IMR-90 (cell line): ENCODE measurements around the gene UGGT2. TPM values are rescaled to one million over a fixed set of nuclear protein-coding genes. Genes with fewer than 3 reads are reported as not detected.

ENCODE experiments used
- ATAC-seq: fragments of 200-7000 bp; cut with Tn5 transposase; 2 replicates; pipeline ENCODE4 v1.9.1; 2020; ENCODE audit warnings: low read depth, mild to moderate bottlenecking, moderate library complexity
- BruUV-seq: library from RNA; stranded (reverse); fragments of 400-500 nt; replicated peaks from 2 replicates; lab custom pipeline; 2021; lab: Mats Ljungman, UMichigan
- CTCF ChIA-PET: fragments of 300-600 bp; formaldehyde crosslinking; extraction: SDS; loops from one replicate; lab custom pipeline; 2021; ENCODE audit warnings: antibody characterized with exemption; lab: Yijun Ruan, JAX
- POLR2A ChIA-PET: fragments of 300-600 bp; sonication (Branson Sonifier 250); formaldehyde crosslinking; loops from one replicate; lab custom pipeline; 2022; ENCODE audit warnings: antibody characterized with exemption; ENCODE audit not compliant: unreplicated experiment; lab: Charles Lee
- DNase-seq: peaks from one replicate; pipeline ENCODE4 v3.0.0; 2013
- H2AFZ ChIP-seq: replicated peaks from 2 replicates; pipeline ENCODE3; 2013; ENCODE audit warnings: low read length, mild to moderate bottlenecking; ENCODE audit not compliant: poor library complexity
- H2AK5ac ChIP-seq: 2 replicates; pipeline ENCODE4 v1.6.1; 2013; ENCODE audit warnings: low read depth, low read length, inconsistent platforms
- H2AK9ac ChIP-seq: replicated peaks from 2 replicates; pipeline ENCODE3; 2013; ENCODE audit warnings: mild to moderate bottlenecking, low read depth, low read length, moderate library complexity; ENCODE audit not compliant: poor library complexity
- H2BK120ac ChIP-seq: 2 replicates; pipeline ENCODE4 v1.6.1; 2013; ENCODE audit warnings: low read depth, low read length, inconsistent platforms
- H2BK15ac ChIP-seq: 3 replicates; pipeline ENCODE4 v1.6.1; 2013; ENCODE audit warnings: low read depth, low read length, inconsistent platforms
- H2BK20ac ChIP-seq: 2 replicates; pipeline ENCODE4 v1.6.1; 2013; ENCODE audit warnings: low read depth, mild to moderate bottlenecking, inconsistent platforms, low read length, moderate library complexity
- H2BK5ac ChIP-seq: 2 replicates; pipeline ENCODE4 v1.6.1; 2013; ENCODE audit warnings: mild to moderate bottlenecking, low read depth, low read length, inconsistent platforms; ENCODE audit not compliant: poor library complexity, severe bottlenecking
- H3K14ac ChIP-seq: replicated peaks from 2 replicates; pipeline ENCODE4 v1.6.1; 2013; ENCODE audit warnings: low read depth, low read length, inconsistent platforms
- H3K18ac ChIP-seq: 2 replicates; pipeline ENCODE4 v1.6.1; 2013; ENCODE audit warnings: low read depth, low read length, control low read depth
- H3K23ac ChIP-seq: 2 replicates; pipeline ENCODE4 v1.6.1; 2013; ENCODE audit warnings: low read depth, low read length, inconsistent platforms
- H3K27ac ChIP-seq: 2 replicates; pipeline ENCODE4 v1.5.1; 2013; ENCODE audit warnings: mild to moderate bottlenecking, control low read depth, low read length; ENCODE audit not compliant: insufficient read depth
- H3K27me3 ChIP-seq: 2 replicates; pipeline ENCODE4 v1.6.1; 2013; ENCODE audit warnings: low read length; ENCODE audit not compliant: control insufficient read depth, insufficient read depth
- H3K36me3 ChIP-seq: 2 replicates; pipeline ENCODE4 v1.6.1; 2013; ENCODE audit warnings: low read length, mixed read lengths; ENCODE audit not compliant: control insufficient read depth, insufficient read depth
- H3K4ac ChIP-seq: 2 replicates; pipeline ENCODE4 v1.6.1; 2013; ENCODE audit warnings: low read depth, low read length, inconsistent platforms
- H3K4me1 ChIP-seq: 2 replicates; pipeline ENCODE4 v1.6.1; 2013; ENCODE audit warnings: low read length, mixed read lengths; ENCODE audit not compliant: control insufficient read depth, insufficient read depth
- H3K4me2 ChIP-seq: 2 replicates; pipeline ENCODE4 v1.6.1; 2013; ENCODE audit warnings: low read depth, mild to moderate bottlenecking, control low read depth, low read length, moderate library complexity
- H3K4me3 ChIP-seq: 2 replicates; pipeline ENCODE4 v1.5.1; 2013; ENCODE audit warnings: low read depth, mild to moderate bottlenecking, control low read depth, low read length, moderate library complexity; ENCODE audit not compliant: insufficient read depth
- H3K56ac ChIP-seq: 2 replicates; pipeline ENCODE4 v1.6.1; 2013; ENCODE audit warnings: low read length, inconsistent platforms; ENCODE audit not compliant: insufficient read depth; ENCODE audit errors: extremely low read depth
- H3K79me1 ChIP-seq, 2 experiments: 2 replicates each; pipeline ENCODE4 v1.6.1; 2013; ENCODE audit warnings: low read length in 2 of 2, inconsistent platforms in 1 of 2, low read depth in 1 of 2
- H3K9ac ChIP-seq: 2 replicates; pipeline ENCODE4 v1.6.1; 2013; ENCODE audit warnings: low read depth, low read length, control low read depth
- H3K9me1 ChIP-seq: 2 replicates; pipeline ENCODE4 v1.6.1; 2013; ENCODE audit warnings: low read length, inconsistent platforms; ENCODE audit not compliant: insufficient read depth
- H3K9me3 ChIP-seq: 2 replicates; pipeline ENCODE4 v1.6.1; 2013; ENCODE audit warnings: low read length; ENCODE audit not compliant: control insufficient read depth, insufficient read depth
- H4K20me1 ChIP-seq: 2 replicates; pipeline ENCODE4 v1.6.1; 2013; ENCODE audit warnings: low read length, inconsistent platforms; ENCODE audit not compliant: insufficient read depth
- H4K5ac ChIP-seq: 2 replicates; pipeline ENCODE4 v1.6.1; 2013; ENCODE audit warnings: mild to moderate bottlenecking, low read depth, low read length, control low read depth
- H4K8ac ChIP-seq, 2 experiments: 2 replicates each; pipeline ENCODE4 v1.6.1; 2013; ENCODE audit warnings: low read depth in 2 of 2, low read length in 2 of 2, control low read depth in 1 of 2, inconsistent platforms in 1 of 2
- H4K91ac ChIP-seq: 2 replicates; pipeline ENCODE4 v1.6.1; 2013; ENCODE audit warnings: low read depth, low read length, inconsistent platforms; ENCODE audit not compliant: insufficient read depth
- BHLHE40 ChIP-seq: fragments of 150-350 bp; IDR thresholded peaks from 2 replicates; pipeline ENCODE4 v1.6.1; 2016; ENCODE audit warnings: mild to moderate bottlenecking, low read depth, low read length
- CHD1 ChIP-seq: IDR thresholded peaks from 2 replicates; pipeline ENCODE4 v1.6.1; 2012; ENCODE audit warnings: low read depth, low read length, improper control_type of control experiment
- CTCF ChIP-seq: conservative IDR thresholded peaks from 2 replicates; pipeline ENCODE4 v1.5.1; 2012; ENCODE audit warnings: mild to moderate bottlenecking, low read depth, low read length, improper control_type of control experiment
- ELK1 ChIP-seq: fragments of 150-350 bp; IDR thresholded peaks from 2 replicates; pipeline ENCODE4 v1.6.1; 2016; ENCODE audit warnings: low read depth, mild to moderate bottlenecking, low read length, moderate library complexity, borderline replicate concordance
- FOS ChIP-seq: fragments of 150-350 bp; IDR thresholded peaks from 2 replicates; pipeline ENCODE4 v1.6.1; 2016; ENCODE audit warnings: low read depth, low read length
- MAFK ChIP-seq: IDR thresholded peaks from 2 replicates; pipeline ENCODE4 v1.6.1; 2012; ENCODE audit warnings: low read depth, low read length, improper control_type of control experiment
- MAZ ChIP-seq: IDR thresholded peaks from 2 replicates; pipeline ENCODE4 v1.6.1; 2012; ENCODE audit warnings: low read depth, mild to moderate bottlenecking, low read length, improper control_type of control experiment, moderate library complexity, borderline replicate concordance
- MXI1 ChIP-seq: IDR thresholded peaks from 2 replicates; pipeline ENCODE4 v1.6.1; 2012; ENCODE audit warnings: low read depth, mild to moderate bottlenecking, low read length, moderate library complexity, borderline replicate concordance
- NFE2L2 ChIP-seq: fragments of 150-350 bp; IDR thresholded peaks from 2 replicates; pipeline ENCODE4 v1.6.1; 2016; ENCODE audit warnings: low read depth, mild to moderate bottlenecking, low read length
- POLR2A ChIP-seq: IDR thresholded peaks from 2 replicates; pipeline ENCODE4 v1.6.1; 2012; ENCODE audit warnings: mild to moderate bottlenecking, low read depth, low read length
- RAD21 ChIP-seq: IDR thresholded peaks from 2 replicates; pipeline ENCODE4 v1.6.1; 2012; ENCODE audit warnings: low read length, improper control_type of control experiment
- RCOR1 ChIP-seq: IDR thresholded peaks from 2 replicates; pipeline ENCODE4 v1.6.1; 2012; ENCODE audit warnings: mild to moderate bottlenecking, low read length, improper control_type of control experiment; ENCODE audit not compliant: insufficient replicate concordance
- RFX5 ChIP-seq: IDR thresholded peaks from 2 replicates; pipeline ENCODE4 v1.8.0; 2012; ENCODE audit warnings: low read depth, mild to moderate bottlenecking, low read length, moderate library complexity
- SMC3 ChIP-seq: fragments of 150-350 bp; IDR thresholded peaks from 2 replicates; pipeline ENCODE4 v1.6.1; 2016; ENCODE audit warnings: low read depth, mild to moderate bottlenecking, antibody characterized with exemption, low read length, moderate library complexity
- USF2 ChIP-seq: fragments of 150-350 bp; IDR thresholded peaks from 2 replicates; pipeline ENCODE4 v1.6.1; 2017; ENCODE audit warnings: mild to moderate bottlenecking, antibody characterized with exemption, low read length, low read depth
- WGBS, 2 experiments: methylation state at CpG; one replicate each; pipeline versions ENCODE4 v1.1.5 to v1.1.7; 2013; ENCODE audit warnings: missing lambda C conversion rate in 2 of 2; ENCODE audit not compliant: insufficient read length in 1 of 2; ENCODE audit errors: extremely low coverage in 2 of 2; 5-methylcytosine and 5-hydroxymethylcytosine counted together
- dilution Hi-C: fragments of 300-500 bp; cut with HindIII; formaldehyde crosslinking; loops from one replicate; pipeline ENCODE4 v1.14.3; 2018; ENCODE audit warnings: low sequenced_read_pairs; ENCODE audit not compliant: unreplicated experiment
- in situ Hi-C: fragments of 300-500 bp; cut with MboI; formaldehyde crosslinking; loops from 3 replicates; pipeline ENCODE4 v1.14.3; 2019; ENCODE audit warnings: low sequenced_read_pairs, inconsistent platforms, mixed read lengths
- intact Hi-C: fragments of 100-400 bp; cut with micrococcal nuclease; formaldehyde crosslinking; loops from 2 replicates; pipeline ENCODE4 v1.10.0; 2022
- polyA plus RNA-seq, 3 experiments: library from polyadenylated mRNA; depleted of rRNA; stranded (reverse); fragments of >200 nt; gene quantifications; 2 replicates each; pipeline ENCODE4 v1.2.3, GENCODE V29; 2012; ENCODE audit warnings: low replicate concordance in 1 of 3
- total RNA-seq: library from RNA; depleted of rRNA; stranded (reverse); fragments of >200 nt; gene quantifications from 2 replicates; pipeline ENCODE4 v1.2.3, GENCODE V29; 2012

Gene UGGT2
- total and polyA plus RNA-seq, 2 of the 4 experiments (the other 2 are of a cell fraction) = 21.4 to 40.1 TPM

GRCh38 chr13:96002322-96003131 lies 50.7 kb downstream of the UGGT2 start:
- Histone ChIP-seq H3K9ac (no peak overlapping the region), H3K4me3 (no peak overlapping the region), H3K4ac (no peak overlapping the region), H3K9me3 (no peaks in the 10 kb centered on the region), H3K14ac (no peak overlapping the region), H3K27me3 (no peaks in the 10 kb centered on the region), H2AK5ac (no peak overlapping the region), H3K9me1 (0 out of 2 replicates have a peak, but pooled peaks cover 5% of the 10 kb centered on the region), H4K91ac (no peak overlapping the region), H4K5ac (no peak overlapping the region), H2BK120ac (no peak overlapping the region), H2AK9ac (no peak overlapping the region), H2AFZ (no peak overlapping the region), H4K20me1 (0 out of 2 replicates have a peak, but pooled peaks cover 4% of the 10 kb centered on the region), H2BK20ac (no peak overlapping the region), H3K23ac (no peak overlapping the region), H2BK15ac (no peak overlapping the region), H2BK5ac (no peak overlapping the region), H3K4me1 (peaks cover 3% of the 10 kb centered on the region; the same call in 1 of the 2 replicates), H3K36me3 (no peaks in the 10 kb centered on the region; the same call in 1 of the 2 replicates), H3K56ac (no peak overlapping the region), H4K8ac (no peak overlapping the region), H3K4me2 (no peak overlapping the region), H3K79me1 (peaks cover 11% of the 10 kb centered on the region in 2 experiments; a peak in 3 of 4 replicates), H3K18ac (no peak overlapping the region), H3K27ac (no peak overlapping the region)
- ATAC-seq (peak; percentile 73), DNase-seq (no peak)
- intact Hi-C loops = no loop called here
- dilution Hi-C loops = no loop called here
- in situ Hi-C loops = no loop called here
- ChIA-PET CTCF (interaction anchor here (0.6 to 1.4 kb wide), 2 partner anchors 14 to 16 kb away, joined by 3 to 4 read pairs; no protein-coding TSS in a partner anchor), POLR2A (no interaction called here)
- no TSS peak for BruUV-seq
- no CpG with 5 or more reads among the region's 4 CpGs for WGBS, 2 experiments
- TF ChIP-seq POLR2A (no peak), FOS (no peak), NFE2L2 (no peak), CTCF (no peak), MAFK (no peak), MAZ (no peak), ELK1 (no peak), RCOR1 (no peak), RFX5 (no peak), SMC3 (no peak), CHD1 (no peak), BHLHE40 (no peak), USF2 (no peak), RAD21 (no peak), MXI1 (no peak)
